NB4 (cell line): Measurements from ENCODE around the gene IL22RA1.

Experiments
- POLR2A ChIP-seq: IDR thresholded peaks from 2 replicates; pipeline ENCODE4 v1.6.1; 2011; ENCODE audit warnings: mild to moderate bottlenecking; ENCODE audit not compliant: insufficient read length; ENCODE audit errors: extremely low read depth
- TF ChIP-seq, protein P1 (sequence below): IDR thresholded peaks from one replicate; pipeline ENCODE4 v1.5.1; 2012; ENCODE audit warnings: low read depth, low read length
- TF ChIP-seq, protein P2 (sequence below): IDR thresholded peaks from 2 replicates; pipeline ENCODE4 v1.6.1; 2011; ENCODE audit warnings: low read depth, low read length

DNA sequence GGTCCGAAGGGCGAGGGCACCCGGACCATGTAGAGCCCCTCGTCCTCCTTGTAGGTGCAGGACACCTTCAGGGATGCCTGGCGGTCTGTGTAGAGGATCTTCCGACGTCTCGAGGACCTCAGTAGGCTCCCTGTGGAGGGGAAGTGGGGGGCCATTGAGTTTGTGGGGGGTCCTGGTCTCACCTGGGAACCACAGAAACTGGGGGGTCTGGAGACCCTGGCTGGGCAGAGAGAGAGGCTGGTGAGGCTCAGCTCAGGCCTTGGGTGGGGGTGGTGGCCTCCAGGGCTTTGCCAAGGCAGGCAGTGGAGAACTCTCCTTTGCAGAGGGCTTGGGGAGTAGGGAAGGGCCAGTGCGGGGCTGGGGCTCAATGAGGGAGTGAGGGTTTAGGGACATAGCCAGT is 50.0 kb downstream of the IL22RA1 start:
- TF ChIP-seq, protein P1, sequence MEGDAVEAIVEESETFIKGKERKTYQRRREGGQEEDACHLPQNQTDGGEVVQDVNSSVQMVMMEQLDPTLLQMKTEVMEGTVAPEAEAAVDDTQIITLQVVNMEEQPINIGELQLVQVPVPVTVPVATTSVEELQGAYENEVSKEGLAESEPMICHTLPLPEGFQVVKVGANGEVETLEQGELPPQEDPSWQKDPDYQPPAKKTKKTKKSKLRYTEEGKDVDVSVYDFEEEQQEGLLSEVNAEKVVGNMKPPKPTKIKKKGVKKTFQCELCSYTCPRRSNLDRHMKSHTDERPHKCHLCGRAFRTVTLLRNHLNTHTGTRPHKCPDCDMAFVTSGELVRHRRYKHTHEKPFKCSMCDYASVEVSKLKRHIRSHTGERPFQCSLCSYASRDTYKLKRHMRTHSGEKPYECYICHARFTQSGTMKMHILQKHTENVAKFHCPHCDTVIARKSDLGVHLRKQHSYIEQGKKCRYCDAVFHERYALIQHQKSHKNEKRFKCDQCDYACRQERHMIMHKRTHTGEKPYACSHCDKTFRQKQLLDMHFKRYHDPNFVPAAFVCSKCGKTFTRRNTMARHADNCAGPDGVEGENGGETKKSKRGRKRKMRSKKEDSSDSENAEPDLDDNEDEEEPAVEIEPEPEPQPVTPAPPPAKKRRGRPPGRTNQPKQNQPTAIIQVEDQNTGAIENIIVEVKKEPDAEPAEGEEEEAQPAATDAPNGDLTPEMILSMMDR: no peak
- TF ChIP-seq POLR2A: no peak
- TF ChIP-seq, protein P2, sequence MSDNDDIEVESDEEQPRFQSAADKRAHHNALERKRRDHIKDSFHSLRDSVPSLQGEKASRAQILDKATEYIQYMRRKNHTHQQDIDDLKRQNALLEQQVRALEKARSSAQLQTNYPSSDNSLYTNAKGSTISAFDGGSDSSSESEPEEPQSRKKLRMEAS: no peak
